SH-SY5Y (cell line): ENCODE measurements around the gene URM1.

Experiments
- GATA2 ChIP-seq: IDR thresholded peaks from 2 replicates; pipeline ENCODE4 v1.6.1; 2011; ENCODE audit warnings: mild to moderate bottlenecking, low read depth, low read length
- GATA3 ChIP-seq: IDR thresholded peaks from 2 replicates; pipeline ENCODE4 v1.6.1; 2011; ENCODE audit warnings: low read depth, mild to moderate bottlenecking, low read length, moderate library complexity

DNA sequence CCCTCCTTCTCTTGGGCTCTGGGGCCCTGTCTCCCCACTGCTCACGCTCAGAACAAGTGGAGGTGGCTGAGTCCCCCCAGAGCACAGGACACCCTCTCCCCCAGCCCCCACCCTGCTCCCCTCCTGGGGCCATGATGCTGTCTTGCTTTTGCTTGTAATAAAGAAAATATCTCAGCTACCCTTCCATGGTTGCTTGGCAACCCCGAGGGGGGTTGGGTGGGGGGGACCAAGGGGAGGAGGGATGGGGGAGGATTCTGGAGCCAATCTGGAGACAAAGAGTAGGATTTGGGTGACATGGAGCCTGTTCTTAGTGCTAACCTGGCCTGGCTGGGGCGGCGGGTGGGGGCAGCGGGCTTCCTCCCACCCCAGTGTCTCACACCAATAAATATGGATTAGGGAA lies 33.4 kb downstream of the URM1 start:
- no peak for TF ChIP-seq GATA2
- TF ChIP-seq GATA3: no peak
